Vagina (tissue), 2 donors: Measurements from ENCODE around the gene CARD14. TPM values are rescaled to one million over a fixed set of nuclear protein-coding genes. Genes with fewer than 3 reads are reported as not detected.
"Not testable (repeated sequence)": the region's sequence is repeated elsewhere in the genome, so short reads cannot be mapped to it uniquely, and the experiment has no call there.

ENCODE experiments used
- DNase-seq, 2 donors: peaks; one replicate each; pipeline ENCODE4 v3.0.0-alpha.2; 2017; ENCODE audit errors: extremely low spot score in 2 of 2
- H3K27ac ChIP-seq: fragments of 200-600 bp; sonication (generic); one replicate; pipeline ENCODE4 v1.5.1; 2019
- H3K27me3 ChIP-seq: fragments of 200-600 bp; sonication (generic); one replicate; pipeline ENCODE4 v1.5.1; 2019
- H3K36me3 ChIP-seq, 2 donors: fragments of 200-600 bp; sonication (generic); one replicate each; pipeline ENCODE4 v1.5.1; 2017 to 2019
- H3K4me1 ChIP-seq: fragments of 200-600 bp; sonication (generic); one replicate; pipeline ENCODE4 v1.5.1; 2019
- H3K4me3 ChIP-seq, 2 donors: fragments of 200-600 bp; sonication (generic); 1 replicate in 1 of 2; 2 replicates in 1 of 2; pipeline ENCODE4 v1.5.1; 2016 to 2019
- H3K9me3 ChIP-seq: fragments of 200-600 bp; sonication (generic); one replicate; pipeline ENCODE4 v1.5.1; 2019
- CTCF ChIP-seq, 3 experiments: fragments of 450-650 bp in 2 of 3; fragments of 200-600 bp in 1 of 3; sonication (generic) in 1 of 3; IDR thresholded peaks; one replicate each; pipeline ENCODE4 v1.5.1; 2017 to 2019; ENCODE audit warnings: antibody characterized with exemption in 3 of 3, mild to moderate bottlenecking in 2 of 3, moderate library complexity in 2 of 3
- POLR2A ChIP-seq, 2 donors: fragments of 450-650 bp; IDR thresholded peaks; one replicate each; pipeline ENCODE4 v1.6.1; 2017; ENCODE audit warnings: antibody characterized with exemption in 2 of 2, mild to moderate bottlenecking in 2 of 2, moderate library complexity in 2 of 2
- POLR2AphosphoS5 ChIP-seq, 2 donors: sonication (generic); formaldehyde crosslinking; IDR thresholded peaks; one replicate each; pipeline ENCODE4 v1.9.0; 2017; ENCODE audit warnings: antibody characterized with exemption in 2 of 2, mild to moderate bottlenecking in 2 of 2, low read depth in 1 of 2; ENCODE audit not compliant: insufficient read depth in 1 of 2
- intact Hi-C: fragments of 100-400 bp; cut with DNase I; formaldehyde crosslinking; loops from one replicate; pipeline ENCODE4 v1.15.1; 2023
- total RNA-seq: library from RNA; depleted of rRNA; stranded (reverse); fragments of >200 nt; gene quantifications from one replicate; pipeline ENCODE4 v1.2.3, GENCODE V29; 2016

CARD14 gene
- total RNA-seq, 1 donor from 2014 or later, result 30.0 TPM

- DNase-seq, result no peak
- Histone ChIP-seq H3K4me1 (no peaks in the 10 kb centered on the region), H3K4me3 (no peak overlapping the region), H3K36me3 (peaks cover 0 to 59% of the 10 kb centered on the region in 2 donors), H3K27me3 (no peaks in the 10 kb centered on the region), H3K9me3 (peaks cover 4% of the 10 kb centered on the region), H3K27ac (no peak overlapping the region)
- no peak for TF ChIP-seq POLR2A (IDR thresholded peaks at IDR 0.05)
- no peak for TF ChIP-seq POLR2AphosphoS5 (IDR thresholded peaks at IDR 0.05; ENCODE audit: insufficient read depth in 1 of 2, low read depth in 1 of 2)
- TF ChIP-seq CTCF (IDR thresholded peaks at IDR 0.05), result no peak
- intact Hi-C loops, result no loop called here
Measured at GRCh38 chr17:80236911-80237310, 67.1 kb downstream of the CARD14 start.

GRCh38 chr17:80237386-80237785 lies 67.6 kb downstream of the CARD14 start:
- TF ChIP-seq POLR2AphosphoS5 (IDR thresholded peaks at IDR 0.05; ENCODE audit: insufficient read depth in 1 of 2, low read depth in 1 of 2) (no peak), CTCF (IDR thresholded peaks at IDR 0.05) (no peak), POLR2A (IDR thresholded peaks at IDR 0.05) (no peak)
- H3K36me3 ChIP-seq, result peaks cover 0 to 60% of the 10 kb centered on the region in 2 donors
- intact Hi-C loops, result no loop called here

GRCh38 chr17:80242505-80242904 lies 72.7 kb downstream of the CARD14 start:
- intact Hi-C loops, result no loop called here
- Histone ChIP-seq H3K36me3 (peaks cover 0 to 34% of the 10 kb centered on the region in 2 donors), H3K4me1 (no peaks in the 10 kb centered on the region), H3K27ac (no peak overlapping the region), H3K27me3 (no peaks in the 10 kb centered on the region), H3K4me3 (no peak overlapping the region), H3K9me3 (no peaks in the 10 kb centered on the region)
- TF ChIP-seq POLR2AphosphoS5 (IDR thresholded peaks at IDR 0.05; ENCODE audit: insufficient read depth in 1 of 2, low read depth in 1 of 2) (no peak), CTCF (IDR thresholded peaks at IDR 0.05) (no peak), POLR2A (IDR thresholded peaks at IDR 0.05) (no peak)
- DNase-seq, result no peak

More at GRCh38 chr17:80237386-80237785, 67.6 kb downstream of the CARD14 start:
- Histone ChIP-seq H3K4me3 (no peak overlapping the region), H3K4me1 (no peaks in the 10 kb centered on the region), H3K27ac (no peak overlapping the region), H3K9me3 (peaks cover 2% of the 10 kb centered on the region), H3K27me3 (no peaks in the 10 kb centered on the region)
- DNase-seq, result no peak

- Histone ChIP-seq H3K27ac (no peak overlapping the region), H3K36me3 (peaks cover 0 to 23% of the 10 kb centered on the region in 2 donors), H3K9me3 (no peaks in the 10 kb centered on the region), H3K4me1 (no peaks in the 10 kb centered on the region), H3K4me3 (no peak overlapping the region), H3K27me3 (no peaks in the 10 kb centered on the region)
- intact Hi-C loops, result no loop called here
- no peak for TF ChIP-seq CTCF (IDR thresholded peaks at IDR 0.05)
- no peak for TF ChIP-seq POLR2AphosphoS5 (IDR thresholded peaks at IDR 0.05; ENCODE audit: insufficient read depth in 1 of 2, low read depth in 1 of 2)
- no peak for TF ChIP-seq POLR2A (IDR thresholded peaks at IDR 0.05)
- no peak for DNase-seq
Measured at GRCh38 chr17:80243526-80244433, 74.0 kb downstream of the CARD14 start.

- H3K4me1 ChIP-seq, H3K27me3 ChIP-seq, H3K27ac ChIP-seq, intact Hi-C loops, DNase-seq, H3K9me3 ChIP-seq, H3K4me3 ChIP-seq: not testable (repeated sequence)
- peaks cover 0 to 23% of the 10 kb centered on the region in 2 donors for H3K36me3 ChIP-seq
Measured at GRCh38 chr17:80244448-80244847, 74.6 kb downstream of the CARD14 start.
